NCI-H1092 treated with DMSO at 0.1 percent for 48 hours (cell line): ENCODE measurements around the gene DARS1.
A peak's percentile ranks its signal among the peaks of the same experiment; 100 is the strongest.
"Not testable (repeated sequence)": the region's sequence is repeated elsewhere in the genome, so short reads cannot be mapped to it uniquely, and the experiment has no call there.

Experiments used
- DNase-seq: peaks from one replicate; lab custom pipeline; 2025; lab: John Stamatoyannopoulos, UW

The DARS1 gene

GRCh38 chr2:135885709-135886108 is 99.7 kb downstream of the DARS1 start:
- no peak for DNase-seq

GRCh38 chr2:135882415-135882814 is 103.0 kb downstream of the DARS1 start:
- DNase-seq = no peak

DNA sequence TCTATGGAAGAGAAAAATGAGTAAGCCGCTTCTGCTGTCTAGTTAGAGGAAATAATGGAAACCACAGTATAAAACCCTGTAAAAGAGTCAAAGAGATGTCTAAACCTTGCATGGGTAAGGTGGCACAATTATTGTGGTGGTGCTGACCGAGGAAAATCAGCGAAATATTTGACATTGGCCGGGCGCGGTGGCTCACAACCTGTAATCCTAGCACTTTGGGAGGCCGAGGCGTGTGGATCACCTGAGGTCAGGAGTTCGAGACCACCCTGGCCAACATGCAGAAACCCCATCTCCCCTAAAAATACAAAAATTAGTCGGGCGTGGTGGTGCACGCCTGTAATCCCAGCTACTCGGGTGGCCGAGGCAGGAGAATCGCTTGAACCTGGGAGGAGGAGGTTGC is 108.7 kb downstream of the DARS1 start:
- not testable (repeated sequence) for DNase-seq

- DNase-seq = peak; percentile 96
Observed at GRCh38 chr2:135876066-135876711, 109.2 kb downstream of the DARS1 start, which contains the start of gene MCM6. MCM6 (minus strand) TSS chr2:135876443; CDS start chr2:135876365, 78 bp downstream.

- peak; percentile 20 for DNase-seq
Observed at GRCh38 chr2:135875491-135876065, 109.8 kb downstream of the DARS1 start.

- no peak for DNase-seq
Observed at GRCh38 chr2:135874777-135875365, 110.6 kb downstream of the DARS1 start.

DNA sequence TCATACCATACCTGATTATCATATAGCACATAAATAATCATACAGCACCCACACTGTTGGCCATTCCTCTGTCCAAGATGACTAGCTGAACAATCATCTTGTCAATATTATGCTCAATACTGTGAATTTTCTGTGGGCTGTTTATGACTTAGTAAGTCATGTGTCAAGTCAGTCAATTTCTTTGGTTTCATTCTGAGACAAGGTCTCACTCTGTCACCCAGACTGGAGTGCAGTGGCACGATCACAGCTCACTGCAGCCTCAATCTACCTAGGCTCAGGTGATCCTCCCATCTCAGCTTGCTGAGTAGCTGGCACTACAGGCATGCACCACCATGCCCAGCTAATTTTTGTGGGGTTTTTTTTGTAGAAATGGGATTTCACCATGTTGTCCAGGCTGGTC is 114.9 kb downstream of the DARS1 start:
- DNase-seq = no peak

GRCh38 chr2:135863233-135863632 is 122.2 kb downstream of the DARS1 start:
- DNase-seq = no peak

GRCh38 chr2:135862718-135863117 is 122.7 kb downstream of the DARS1 start:
- DNase-seq = no peak
